GM12891 (cell line): Measurements from ENCODE around the gene ENTPD8.

Experiments
- DNase-seq: peaks from one replicate; pipeline ENCODE4 v3.0.0; 2011; ENCODE audit warnings: low spot score; ENCODE audit not compliant: insufficient read length
- FAIRE-seq: peaks from 2 replicates; lab custom pipeline; 2011; peaks lifted over from hg19 to GRCh38; lab: Jason Lieb, UNC
- PAX5 ChIP-seq: IDR thresholded peaks from 2 replicates; pipeline ENCODE4 v1.6.1; 2011; ENCODE audit warnings: low read length, moderate library complexity, mild to moderate bottlenecking; ENCODE audit not compliant: insufficient read depth, severe bottlenecking
- POLR2A ChIP-seq: IDR thresholded peaks from 2 replicates; pipeline ENCODE4 v1.6.1; 2011; ENCODE audit warnings: low read depth, low read length, control low read depth
- POLR2AphosphoS5 ChIP-seq: IDR thresholded peaks from 2 replicates; pipeline ENCODE4 v1.6.1; 2011; ENCODE audit warnings: low read depth, low read length, control low read depth
- POU2F2 ChIP-seq: IDR thresholded peaks from 2 replicates; pipeline ENCODE4 v1.6.1; 2011; ENCODE audit warnings: low read depth, mild to moderate bottlenecking, control low read depth, low read length, moderate library complexity
- SPI1 ChIP-seq: IDR thresholded peaks from 2 replicates; pipeline ENCODE4 v1.6.1; 2011; ENCODE audit warnings: low read depth, low read length, control low read depth
- TAF1 ChIP-seq: IDR thresholded peaks from 2 replicates; pipeline ENCODE4 v1.6.1; 2011; ENCODE audit warnings: low read depth, low read length, control low read depth

Gene ENTPD8

DNA sequence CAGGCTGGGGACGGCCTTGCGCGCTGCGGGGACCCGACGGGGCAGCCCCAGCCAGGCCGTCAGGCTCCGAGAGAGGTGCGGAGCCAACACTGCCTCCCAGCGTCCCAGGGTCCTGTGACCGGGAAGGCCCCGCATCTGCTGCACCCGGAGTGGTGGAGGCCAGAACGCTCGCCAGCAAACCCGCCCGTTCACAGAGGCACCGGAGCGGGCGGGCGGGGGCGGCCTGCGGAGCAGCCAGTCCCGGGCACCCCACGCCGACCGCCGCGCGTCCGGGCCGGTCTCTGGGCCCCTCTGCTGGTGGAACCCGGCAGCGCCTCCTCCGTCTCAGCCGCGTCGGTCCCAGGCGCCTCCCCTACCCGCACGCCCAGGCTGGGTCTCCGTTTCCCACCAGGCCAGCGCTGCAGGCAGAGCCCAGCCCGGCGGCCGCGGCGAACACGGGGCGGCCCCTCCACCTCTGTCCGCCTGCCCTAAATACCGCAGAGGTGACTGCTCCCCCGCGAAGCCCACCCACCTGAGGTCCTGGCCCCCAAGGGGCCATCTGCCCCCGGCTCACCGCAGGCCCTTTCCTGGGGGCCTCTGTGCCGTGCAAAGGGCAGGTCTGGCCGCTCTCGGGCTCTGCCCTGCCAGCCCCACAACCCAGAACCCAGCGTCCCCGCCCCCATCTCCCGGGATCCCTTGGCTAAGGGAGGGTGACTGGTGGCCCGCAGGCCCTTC is 34.1 kb downstream of the ENTPD8 start:
- no peak for TF ChIP-seq POU2F2
- TF ChIP-seq TAF1 = no peak
- no peak for TF ChIP-seq PAX5
- TF ChIP-seq POLR2AphosphoS5 = no peak
- TF ChIP-seq SPI1 = no peak
- TF ChIP-seq POLR2A = no peak
- DNase-seq (peak; percentile 91), FAIRE-seq (peak; percentile 43)

DNA sequence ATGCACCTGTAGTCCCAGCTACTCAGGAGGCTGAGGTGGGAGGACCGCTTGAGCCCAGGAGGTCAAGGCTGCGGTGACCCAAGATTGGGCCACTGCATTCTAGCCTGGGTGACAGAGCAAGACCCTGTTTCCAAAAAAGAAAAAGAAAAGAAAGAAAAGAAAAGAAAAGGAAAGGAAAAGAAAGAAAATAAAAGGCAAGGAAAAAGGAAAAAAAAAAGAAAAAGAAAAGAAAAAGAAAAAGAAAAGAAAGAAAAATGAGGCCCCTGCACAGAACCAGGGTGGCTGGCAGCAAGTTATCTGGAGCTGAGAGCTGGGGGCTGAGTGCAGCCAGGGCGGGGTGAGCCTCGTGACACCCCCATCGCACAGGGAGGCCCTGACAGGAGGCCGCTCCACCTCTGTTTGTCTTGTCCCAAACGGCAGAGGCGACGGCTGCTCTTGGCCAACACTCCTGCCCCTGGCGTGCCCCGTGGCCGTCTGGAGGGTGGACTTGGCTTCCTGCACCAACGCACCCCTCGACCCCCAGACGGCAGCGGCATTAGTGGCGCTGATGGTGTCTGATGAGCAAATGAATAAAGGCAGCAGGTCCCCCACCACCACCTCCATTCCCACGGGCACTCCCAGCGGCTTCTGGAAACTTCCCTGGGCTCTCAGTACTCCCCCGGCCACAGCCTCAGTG is 34.9 kb downstream of the ENTPD8 start:
- DNase-seq = no peak
- no peak for FAIRE-seq

DNA sequence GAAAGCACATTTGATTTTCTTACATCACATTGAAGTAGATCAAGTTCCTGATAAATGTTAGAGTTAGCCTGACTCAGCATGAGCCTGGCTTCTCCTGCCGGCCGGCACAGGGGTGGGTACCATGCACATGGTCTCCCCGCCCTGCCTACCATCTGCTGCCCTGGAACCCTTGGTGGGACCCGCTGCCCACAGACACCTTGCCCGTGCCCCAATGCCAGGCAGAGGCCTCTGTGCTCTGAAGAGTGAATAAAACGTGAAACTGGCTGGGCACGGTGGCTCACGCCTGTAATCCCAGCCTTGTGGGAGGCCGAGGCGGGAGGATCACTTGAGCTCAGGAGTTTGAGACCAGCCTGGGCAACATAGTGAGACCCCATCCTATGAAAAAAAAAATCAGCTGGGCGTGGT is 35.5 kb downstream of the ENTPD8 start:
- TF ChIP-seq POU2F2 = no peak
- TF ChIP-seq POLR2A = no peak
- TF ChIP-seq SPI1 = no peak
- FAIRE-seq = no peak
- no peak for DNase-seq

More for the DNA sequence above, 34.9 kb downstream of the ENTPD8 start:
- TF ChIP-seq SPI1 (no peak), TAF1 (no peak), POLR2A (no peak), PAX5 (no peak), POLR2AphosphoS5 (no peak), POU2F2 (no peak)

DNA sequence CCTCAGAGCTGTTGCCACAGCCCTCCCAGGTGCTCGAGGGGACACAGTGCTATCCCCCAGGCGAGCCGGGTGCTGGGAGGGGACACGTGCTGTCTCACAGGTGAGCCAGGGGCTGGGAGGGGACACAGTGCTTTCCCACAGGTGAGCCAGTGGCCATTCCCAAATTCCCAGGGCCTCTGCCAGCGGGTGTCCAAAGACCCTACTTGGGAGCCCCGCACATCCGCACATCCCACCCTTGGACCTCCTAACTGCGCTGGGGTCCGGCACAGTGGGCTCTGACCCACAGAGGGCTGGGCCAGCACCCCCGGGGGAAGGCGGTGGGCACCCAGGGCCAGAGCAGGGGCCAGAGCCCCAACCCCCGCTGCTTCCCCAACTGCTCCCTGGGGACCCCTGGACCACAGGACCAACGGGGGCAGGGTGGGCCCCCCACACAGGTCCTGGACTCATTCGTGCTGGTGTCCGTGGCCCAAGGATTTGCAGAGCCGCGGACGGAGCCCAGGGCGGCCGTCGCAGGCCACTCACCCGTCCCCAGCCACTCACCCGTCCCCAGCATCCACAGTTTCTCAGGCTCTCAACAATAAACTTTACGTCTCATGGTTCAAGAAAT is 36.1 kb downstream of the ENTPD8 start:
- no peak for TF ChIP-seq PAX5
- no peak for TF ChIP-seq POU2F2
- no peak for TF ChIP-seq SPI1
- TF ChIP-seq POLR2A = no peak
- FAIRE-seq (no peak), DNase-seq (no peak)

DNA sequence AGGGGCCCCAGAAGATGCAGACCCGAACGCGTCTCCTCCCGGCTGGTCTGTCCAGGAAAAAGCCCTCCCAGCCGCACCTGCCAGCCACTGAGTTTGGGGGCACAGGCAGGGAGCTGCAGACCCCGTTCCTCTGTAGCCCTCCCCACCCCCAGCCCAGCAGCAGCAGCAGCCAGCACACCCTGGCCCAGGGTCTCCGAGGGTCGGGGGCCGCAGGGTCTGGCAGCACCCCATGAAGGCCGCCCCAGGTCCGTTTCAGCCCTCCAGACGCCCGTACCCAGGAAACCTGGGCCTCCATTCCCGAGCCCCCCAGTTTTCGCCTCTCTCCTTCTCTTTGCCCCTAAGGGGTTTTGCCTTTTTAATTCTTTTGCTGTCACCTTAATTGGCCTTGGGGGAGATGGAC is 37.9 kb downstream of the ENTPD8 start:
- FAIRE-seq (no peak), DNase-seq (no peak)
- TF ChIP-seq POLR2A (no peak), TAF1 (no peak), POU2F2 (no peak), SPI1 (no peak), PAX5 (no peak), POLR2AphosphoS5 (no peak)

DNA sequence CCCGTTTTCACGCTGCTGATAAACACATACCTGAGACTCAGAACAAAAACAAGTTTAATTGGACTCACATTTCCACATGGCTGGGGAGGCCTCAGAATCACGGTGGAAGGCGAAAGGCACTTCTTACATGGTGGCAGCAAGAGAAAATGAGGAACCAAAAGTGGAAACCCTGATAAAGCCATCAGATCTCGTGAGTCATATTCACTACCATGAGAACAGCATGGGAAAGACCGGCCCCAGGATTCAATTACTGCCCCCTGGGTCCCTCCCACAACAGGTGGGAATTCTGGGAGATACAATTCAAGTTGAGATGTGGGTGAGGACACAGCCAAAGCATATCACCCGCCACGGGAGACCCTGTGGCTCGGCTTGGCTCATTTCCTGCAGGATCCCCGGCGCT is 38.4 kb downstream of the ENTPD8 start:
- no peak for FAIRE-seq
- DNase-seq = no peak
- TF ChIP-seq PAX5 = no peak
- no peak for TF ChIP-seq POU2F2
- no peak for TF ChIP-seq POLR2A
- TF ChIP-seq POLR2AphosphoS5 = no peak
- no peak for TF ChIP-seq TAF1
- no peak for TF ChIP-seq SPI1

DNA sequence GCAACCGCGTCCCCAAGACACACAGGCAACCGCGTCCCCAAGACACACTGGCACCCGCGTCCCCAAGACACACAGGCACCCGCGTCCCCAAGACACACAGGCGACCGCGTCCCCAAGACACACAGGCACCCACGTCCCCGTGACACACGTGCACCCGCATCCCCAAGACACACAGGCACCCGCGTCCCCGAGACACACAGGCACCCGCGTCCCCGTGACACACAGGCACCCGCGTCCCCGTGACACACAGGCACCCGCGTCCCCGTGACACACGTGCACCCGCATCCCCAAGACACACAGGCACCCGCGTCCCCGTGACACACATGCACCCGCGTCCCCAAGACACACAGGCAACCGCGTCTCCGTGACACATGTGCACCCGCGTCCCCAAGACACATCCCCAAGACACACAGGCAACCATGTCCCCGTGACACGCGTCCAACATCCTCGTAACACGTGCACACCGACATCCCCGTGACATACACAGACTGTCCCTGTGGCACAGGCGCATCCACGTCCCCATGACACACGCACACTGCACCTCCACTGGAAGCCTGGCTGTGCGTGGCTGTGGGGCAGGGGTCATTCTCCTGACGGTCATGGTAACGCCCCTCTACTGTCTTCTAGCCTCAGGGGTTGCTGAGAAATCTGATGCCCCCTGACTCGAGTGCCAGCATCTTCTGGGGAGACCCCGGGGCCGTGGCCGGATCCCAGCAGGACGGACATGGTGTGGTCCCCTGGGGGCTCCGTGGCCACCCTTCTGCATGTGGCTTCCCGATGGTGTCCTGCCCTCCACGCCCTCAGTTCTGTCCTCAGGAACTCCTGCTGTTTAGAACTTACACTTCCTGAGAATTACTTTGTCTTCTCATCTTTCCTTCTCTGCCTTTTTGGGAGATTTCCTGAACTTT is 42.3 kb downstream of the ENTPD8 start:
- DNase-seq = no peak
- TF ChIP-seq POU2F2 = no peak
- no peak for TF ChIP-seq TAF1
- TF ChIP-seq SPI1 = no peak
- no peak for TF ChIP-seq PAX5
- TF ChIP-seq POLR2A = no peak
- TF ChIP-seq POLR2AphosphoS5 = no peak
- peak; percentile 47 for FAIRE-seq

DNA sequence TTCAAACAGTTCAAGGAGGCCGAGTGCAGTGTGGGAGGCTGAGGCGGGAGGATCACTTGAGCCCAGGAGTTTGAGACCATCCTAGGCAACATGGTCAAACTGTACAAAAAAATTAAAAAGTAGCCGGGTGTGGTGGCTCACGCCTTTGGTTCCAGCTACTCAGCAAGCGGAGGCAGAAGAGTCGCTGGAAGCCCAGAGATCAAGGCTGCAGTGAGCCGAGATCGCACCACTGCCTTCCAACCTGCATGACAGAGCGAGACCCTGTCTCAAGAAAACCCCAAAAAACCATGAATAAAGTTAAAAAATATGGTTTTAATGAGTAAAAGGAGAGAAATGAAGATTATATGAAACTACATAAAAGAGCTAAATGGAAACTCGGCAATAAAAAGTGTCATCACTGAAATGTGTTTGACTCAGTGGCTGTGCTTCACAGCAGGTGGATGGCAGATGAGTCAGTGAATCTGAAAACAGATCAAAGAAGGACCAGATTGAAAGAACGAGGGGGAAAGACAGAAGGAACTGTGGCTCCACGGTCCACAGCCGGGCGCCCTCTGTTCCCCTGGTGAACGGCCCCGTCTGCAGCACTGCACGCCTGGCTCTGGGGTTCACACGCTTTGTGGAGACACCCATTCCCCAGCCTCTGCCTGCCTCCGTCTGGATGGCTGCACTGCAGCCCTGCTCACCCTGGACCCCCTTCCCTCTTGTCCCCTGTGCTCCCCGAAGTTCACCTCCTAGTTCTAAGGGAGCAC is 43.3 kb downstream of the ENTPD8 start:
- FAIRE-seq (no peak), DNase-seq (no peak)
- TF ChIP-seq PAX5 = no peak
- TF ChIP-seq POLR2AphosphoS5 = no peak
- TF ChIP-seq POLR2A = no peak
- TF ChIP-seq SPI1 = no peak
- TF ChIP-seq POU2F2 = no peak
- no peak for TF ChIP-seq TAF1
